Mucosa of stomach (tissue), 1 donor: ENCODE measurements around the gene CPSF2.
A peak's percentile ranks its signal among the peaks of the same experiment; 100 is the strongest.

Source experiments
- H3K27me3 ChIP-seq: one replicate; pipeline ENCODE4 v1.7.0; 2013; ENCODE audit warnings: mild to moderate bottlenecking, low read length; ENCODE audit not compliant: control insufficient read depth, insufficient read depth
- H3K36me3 ChIP-seq: one replicate; pipeline ENCODE4 v1.7.0; 2013; ENCODE audit warnings: low read length; ENCODE audit not compliant: control insufficient read depth, insufficient read depth
- H3K4me1 ChIP-seq: one replicate; pipeline ENCODE4 v1.7.0; 2013; ENCODE audit warnings: mild to moderate bottlenecking, low read length; ENCODE audit not compliant: control insufficient read depth, insufficient read depth
- H3K4me3 ChIP-seq: one replicate; pipeline ENCODE4 v1.7.0; 2013; ENCODE audit warnings: low read length
- H3K9ac ChIP-seq: one replicate; pipeline ENCODE4 v1.7.0; 2013; ENCODE audit warnings: mild to moderate bottlenecking, low read length, moderate library complexity
- H3K9me3 ChIP-seq: one replicate; pipeline ENCODE4 v1.7.0; 2013; ENCODE audit warnings: mild to moderate bottlenecking, low read length, moderate library complexity; ENCODE audit not compliant: control insufficient read depth
- donor health status: Pancreatic carcinoma.

CPSF2 gene

GRCh38 chr14:92121670-92122350 is at the start of gene CPSF2, which contains the start of gene NDUFB1:
Gene CPSF2 (plus strand): TSS chr14:92121969. CDS start chr14:92130985, 9,016 bp downstream.
Gene NDUFB1 (minus strand): TSS chr14:92121706. CDS start chr14:92117637, 4,069 bp downstream.
- H3K4me1 ChIP-seq, result peaks cover 6% of the 10 kb centered on the region
- no peaks in the 10 kb centered on the region for H3K9me3 ChIP-seq
- H3K36me3 ChIP-seq, result no peaks in the 10 kb centered on the region
- no peaks in the 10 kb centered on the region for H3K27me3 ChIP-seq
- H3K4me3 ChIP-seq, result peak within 1 kb of the TSS; percentile 98
- peak within 1 kb of the TSS; percentile 98 for H3K9ac ChIP-seq

GRCh38 chr14:92074555-92074954 is 47.2 kb upstream of the CPSF2 start:
- H3K4me1 ChIP-seq, result no peaks in the 10 kb centered on the region
- H3K9ac ChIP-seq, result no peak overlapping the region
- no peaks in the 10 kb centered on the region for H3K9me3 ChIP-seq
- H3K36me3 ChIP-seq, result peaks cover 4% of the 10 kb centered on the region
- no peaks in the 10 kb centered on the region for H3K27me3 ChIP-seq
- H3K4me3 ChIP-seq, result no peak overlapping the region

- no peaks in the 10 kb centered on the region for H3K36me3 ChIP-seq
- no peak overlapping the region for H3K9ac ChIP-seq
- no peaks in the 10 kb centered on the region for H3K27me3 ChIP-seq
- H3K4me3 ChIP-seq, result no peak overlapping the region
- no peaks in the 10 kb centered on the region for H3K9me3 ChIP-seq
- no peaks in the 10 kb centered on the region for H3K4me1 ChIP-seq
Measured at GRCh38 chr14:92088494-92088893, 33.3 kb upstream of the CPSF2 start.

- no peak overlapping the region for H3K9ac ChIP-seq
- no peaks in the 10 kb centered on the region for H3K27me3 ChIP-seq
- no peaks in the 10 kb centered on the region for H3K36me3 ChIP-seq
- H3K4me3 ChIP-seq, result no peak overlapping the region
- no peaks in the 10 kb centered on the region for H3K9me3 ChIP-seq
- no peaks in the 10 kb centered on the region for H3K4me1 ChIP-seq
Measured at GRCh38 chr14:92093320-92093719, 28.4 kb upstream of the CPSF2 start.

- H3K27me3 ChIP-seq, result no peaks in the 10 kb centered on the region
- no peak overlapping the region for H3K9ac ChIP-seq
- H3K9me3 ChIP-seq, result no peaks in the 10 kb centered on the region
- no peak overlapping the region for H3K4me3 ChIP-seq
- peaks cover 11% of the 10 kb centered on the region for H3K4me1 ChIP-seq
- H3K36me3 ChIP-seq, result no peaks in the 10 kb centered on the region
Measured at GRCh38 chr14:92099802-92100201, 22.0 kb upstream of the CPSF2 start.

GRCh38 chr14:92103363-92103989 is 18.3 kb upstream of the CPSF2 start:
- Histone ChIP-seq H3K9ac (no peak overlapping the region), H3K4me1 (peaks cover 11% of the 10 kb centered on the region)

GRCh38 chr14:92105073-92105892 is 16.5 kb upstream of the CPSF2 start:
- no peaks in the 10 kb centered on the region for H3K36me3 ChIP-seq
- peak overlapping the region; percentile 72 for H3K4me3 ChIP-seq

More at GRCh38 chr14:92103363-92103989, 18.3 kb upstream of the CPSF2 start:
- H3K9me3 ChIP-seq, result no peaks in the 10 kb centered on the region
- no peaks in the 10 kb centered on the region for H3K36me3 ChIP-seq
- no peak overlapping the region for H3K4me3 ChIP-seq
- no peaks in the 10 kb centered on the region for H3K27me3 ChIP-seq

GRCh38 chr14:92105893-92106142 is 16.0 kb upstream of the CPSF2 start:
- Histone ChIP-seq H3K9me3 (no peaks in the 10 kb centered on the region), H3K4me3 (peak overlapping the region; percentile 72), H3K9ac (peak overlapping the region; percentile 88), H3K27me3 (no peaks in the 10 kb centered on the region), H3K4me1 (peaks cover 11% of the 10 kb centered on the region), H3K36me3 (no peaks in the 10 kb centered on the region)

More at GRCh38 chr14:92105073-92105892, 16.5 kb upstream of the CPSF2 start:
- Histone ChIP-seq H3K27me3 (no peaks in the 10 kb centered on the region), H3K4me1 (peaks cover 11% of the 10 kb centered on the region), H3K9me3 (no peaks in the 10 kb centered on the region), H3K9ac (peak overlapping the region; percentile 88)

- H3K4me3 ChIP-seq, result peak within 1 kb of the TSS; percentile 72
- H3K36me3 ChIP-seq, result no peaks in the 10 kb centered on the region
- H3K9ac ChIP-seq, result peak within 1 kb of the TSS; percentile 88
- H3K9me3 ChIP-seq, result no peaks in the 10 kb centered on the region
- H3K4me1 ChIP-seq, result peaks cover 11% of the 10 kb centered on the region
- no peaks in the 10 kb centered on the region for H3K27me3 ChIP-seq
Measured at GRCh38 chr14:92106143-92106926, 15.4 kb upstream of the CPSF2 start, which contains the start of gene ATXN3. Gene ATXN3 (minus strand): TSS chr14:92106582. CDS start chr14:92106552, 30 bp downstream.

GRCh38 chr14:92108345-92109254 is 13.2 kb upstream of the CPSF2 start:
- Histone ChIP-seq H3K4me3 (no peak overlapping the region), H3K36me3 (no peaks in the 10 kb centered on the region), H3K9ac (no peak overlapping the region), H3K27me3 (no peaks in the 10 kb centered on the region), H3K9me3 (no peaks in the 10 kb centered on the region), H3K4me1 (peaks cover 3% of the 10 kb centered on the region)

- Histone ChIP-seq H3K9ac (no peak overlapping the region), H3K9me3 (no peaks in the 10 kb centered on the region), H3K27me3 (no peaks in the 10 kb centered on the region), H3K4me3 (no peak overlapping the region), H3K36me3 (no peaks in the 10 kb centered on the region), H3K4me1 (no peaks in the 10 kb centered on the region)
Measured at GRCh38 chr14:92109490-92109889, 12.3 kb upstream of the CPSF2 start.
